Transverse colon (tissue), 3 donors: ENCODE results near the gene KBTBD6.

Experiments
- CTCF ChIP-seq, 5 experiments: fragments of 200-600 bp in 3 of 5; fragments of 450-650 bp in 2 of 5; sonication (generic) in 3 of 5; IDR thresholded peaks; 1 replicate in 2 of 5; 2 replicates in 3 of 5; pipeline ENCODE4 v1.5.1; 2016 to 2017; ENCODE audit warnings: antibody characterized with exemption in 5 of 5, inconsistent platforms in 3 of 5, mild to moderate bottlenecking in 2 of 5, moderate library complexity in 1 of 5
- POLR2A ChIP-seq: fragments of 450-650 bp; IDR thresholded peaks from one replicate; pipeline ENCODE4 v1.6.1; 2016; ENCODE audit warnings: antibody characterized with exemption, mild to moderate bottlenecking, moderate library complexity

GRCh38 chr13:41154042-41154441 is 21.4 kb upstream of the KBTBD6 start:
- TF ChIP-seq POLR2A (no peak), CTCF (IDR thresholded peaks at IDR 0.05) (no peak)
